Activated T-cell treated with anti-CD3 and anti-CD28 coated beads for 24 hours (primary cell): ENCODE results near the gene PHLPP2.

ENCODE experiments used
- DNase-seq: peaks from one replicate; pipeline ENCODE4 v3.0.0-alpha.2; 2020; ENCODE audit warnings: low read depth

PHLPP2 gene

GRCh38 chr16:71724320-71724751 is at the start of gene PHLPP2:
Gene PHLPP2 (minus strand): TSS chr16:71724701. CDS start chr16:71714795, 9,906 bp downstream.
- no peak for DNase-seq

GRCh38 chr16:71771571-71771970 is 47.1 kb upstream of the PHLPP2 start:
- DNase-seq, result no peak

- no peak for DNase-seq
Observed at GRCh38 chr16:71769222-71769621, 44.7 kb upstream of the PHLPP2 start.

GRCh38 chr16:71767060-71767900 is 42.8 kb upstream of the PHLPP2 start:
- no peak for DNase-seq

GRCh38 chr16:71762186-71762585 is 37.7 kb upstream of the PHLPP2 start:
- DNase-seq, result no peak

GRCh38 chr16:71761097-71761496 is 36.6 kb upstream of the PHLPP2 start:
- no peak for DNase-seq

GRCh38 chr16:71758293-71758760 is 33.8 kb upstream of the PHLPP2 start:
- no peak for DNase-seq

GRCh38 chr16:71754652-71755051 is 30.2 kb upstream of the PHLPP2 start:
- no peak for DNase-seq

GRCh38 chr16:71754108-71754507 is 29.6 kb upstream of the PHLPP2 start:
- DNase-seq, result no peak

GRCh38 chr16:71748226-71748625 is 23.7 kb upstream of the PHLPP2 start:
- no peak for DNase-seq

- DNase-seq, result no peak
Observed at GRCh38 chr16:71746442-71747046, 22.0 kb upstream of the PHLPP2 start.

- no peak for DNase-seq
Observed at GRCh38 chr16:71738855-71739254, 14.4 kb upstream of the PHLPP2 start.

- no peak for DNase-seq
Observed at GRCh38 chr16:71737501-71737900, 13.0 kb upstream of the PHLPP2 start.

- DNase-seq, result no peak
Observed at GRCh38 chr16:71734511-71734910, 10.0 kb upstream of the PHLPP2 start.

GRCh38 chr16:71732587-71732986 is 8.1 kb upstream of the PHLPP2 start:
- no peak for DNase-seq

- no peak for DNase-seq
Observed at GRCh38 chr16:71727551-71728324, 3.2 kb upstream of the PHLPP2 start.

GRCh38 chr16:71726476-71727315 is 2.2 kb upstream of the PHLPP2 start:
- no peak for DNase-seq

- peak; percentile 73 for DNase-seq
Observed at GRCh38 chr16:71723537-71724319, 773 bp downstream of the PHLPP2 start.

GRCh38 chr16:71722801-71723536 is 1.5 kb downstream of the PHLPP2 start:
- DNase-seq, result peak; percentile 38

GRCh38 chr16:71721066-71721740 is 3.3 kb downstream of the PHLPP2 start:
- no peak for DNase-seq
